ENCODE results near the gene TMEM164.

TMEM164 gene

DNA sequence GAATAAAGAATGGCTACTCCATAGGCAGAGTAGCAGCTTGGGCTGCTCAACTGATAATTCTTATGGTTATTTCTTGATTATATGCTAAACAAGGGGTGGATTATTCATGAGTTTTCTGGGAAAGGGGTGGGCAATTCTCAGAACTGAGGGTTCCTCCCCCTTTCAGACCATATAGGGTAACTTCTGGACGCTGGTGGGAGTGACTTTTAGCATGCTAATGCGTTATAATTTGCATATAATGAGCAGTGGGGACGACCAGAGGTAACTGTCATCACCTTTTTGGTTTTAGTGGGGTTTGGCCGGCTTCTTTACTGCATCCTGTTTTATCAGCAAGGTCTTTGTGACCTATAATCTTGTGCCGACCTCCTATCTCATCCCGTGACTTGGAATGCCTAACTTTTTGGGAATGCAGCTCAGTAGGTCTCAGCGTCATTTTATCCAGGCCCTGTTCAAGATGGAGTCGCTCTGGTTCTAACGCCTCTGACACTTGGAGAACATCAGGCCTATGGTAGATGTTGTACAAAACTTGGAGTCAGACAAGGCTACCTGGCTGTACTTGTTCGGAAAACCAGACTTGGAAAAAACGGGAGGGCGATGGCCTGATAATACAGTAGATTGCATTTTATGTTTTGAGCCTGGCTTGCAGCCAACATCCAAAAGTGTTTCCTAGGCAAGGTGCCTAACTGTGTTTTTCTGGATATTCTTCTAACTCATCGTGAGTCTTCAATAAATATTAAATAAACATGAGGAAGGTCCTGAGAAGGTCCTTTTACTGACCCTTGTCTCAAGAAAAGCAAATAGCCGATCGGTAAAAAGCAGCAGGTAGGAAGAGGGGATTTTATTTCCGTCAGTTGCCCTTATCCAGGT, 1.8 kb upstream of the TMEM164 start:
- no peaks in the 10 kb centered on the region for H4K20me1 ChIP-seq (ENCODE audit: insufficient read depth, low read length)
- H3K4me1 ChIP-seq (ENCODE audit: low read length): 0 out of 2 replicates have a peak, but pooled peaks cover 3% of the 10 kb centered on the region
- peaks cover 31% of the 10 kb centered on the region for H3K79me2 ChIP-seq (ENCODE audit: low read length)
- no peaks in the 10 kb centered on the region for H3K9me3 ChIP-seq (replicated peaks; ENCODE audit: insufficient read depth, low read length)
- H3K27me3 ChIP-seq (replicated peaks; ENCODE audit: insufficient read depth, low read length): no peaks in the 10 kb centered on the region
- no peak overlapping the region for H3K4me3 ChIP-seq (ENCODE audit: low read length)
- no peak overlapping the region for H2AFZ ChIP-seq (ENCODE audit: low read length)
- no peaks in the 10 kb centered on the region for H3K36me3 ChIP-seq (replicated peaks; ENCODE audit: insufficient read depth, low read length)
- H3K27ac ChIP-seq (ENCODE audit: low read length): no peak overlapping the region
- H3K9ac ChIP-seq (ENCODE audit: low read length): no peak overlapping the region
- H3K4me2 ChIP-seq (ENCODE audit: low read depth, low read length): no peak overlapping the region
- DNase-seq: no peak
- TF ChIP-seq EZH2phosphoT487 (IDR thresholded peaks at IDR 0.05; ENCODE audit: low read length): no peak
- TF ChIP-seq, protein P1, sequence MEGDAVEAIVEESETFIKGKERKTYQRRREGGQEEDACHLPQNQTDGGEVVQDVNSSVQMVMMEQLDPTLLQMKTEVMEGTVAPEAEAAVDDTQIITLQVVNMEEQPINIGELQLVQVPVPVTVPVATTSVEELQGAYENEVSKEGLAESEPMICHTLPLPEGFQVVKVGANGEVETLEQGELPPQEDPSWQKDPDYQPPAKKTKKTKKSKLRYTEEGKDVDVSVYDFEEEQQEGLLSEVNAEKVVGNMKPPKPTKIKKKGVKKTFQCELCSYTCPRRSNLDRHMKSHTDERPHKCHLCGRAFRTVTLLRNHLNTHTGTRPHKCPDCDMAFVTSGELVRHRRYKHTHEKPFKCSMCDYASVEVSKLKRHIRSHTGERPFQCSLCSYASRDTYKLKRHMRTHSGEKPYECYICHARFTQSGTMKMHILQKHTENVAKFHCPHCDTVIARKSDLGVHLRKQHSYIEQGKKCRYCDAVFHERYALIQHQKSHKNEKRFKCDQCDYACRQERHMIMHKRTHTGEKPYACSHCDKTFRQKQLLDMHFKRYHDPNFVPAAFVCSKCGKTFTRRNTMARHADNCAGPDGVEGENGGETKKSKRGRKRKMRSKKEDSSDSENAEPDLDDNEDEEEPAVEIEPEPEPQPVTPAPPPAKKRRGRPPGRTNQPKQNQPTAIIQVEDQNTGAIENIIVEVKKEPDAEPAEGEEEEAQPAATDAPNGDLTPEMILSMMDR (IDR thresholded peaks at IDR 0.05; ENCODE audit: low read length): no peak
- TF ChIP-seq EZH2 (optimal IDR thresholded peaks at IDR 0.05; ENCODE audit: low read depth, low read length): no peak
- no peaks in the 10 kb centered on the region for H3F3A ChIP-seq (ENCODE audit: insufficient read depth, low read length)
- no peaks in the 10 kb centered on the region for H3K9me2 ChIP-seq (replicated peaks; ENCODE audit: insufficient read depth, low read length)

GRCh38 chrX:110001740-110002299, 1.1 kb upstream of the TMEM164 start:
- no peak for DNase-seq
- H3K27ac ChIP-seq (ENCODE audit: low read length): peak overlapping the region; percentile 79; the same call in 1 of the 2 replicates
- no peaks in the 10 kb centered on the region for H4K20me1 ChIP-seq (ENCODE audit: insufficient read depth, low read length)
- H3K79me2 ChIP-seq (ENCODE audit: low read length): peaks cover 38% of the 10 kb centered on the region
- H3K9me3 ChIP-seq (replicated peaks; ENCODE audit: insufficient read depth, low read length): no peaks in the 10 kb centered on the region
- no peaks in the 10 kb centered on the region for H3K36me3 ChIP-seq (replicated peaks; ENCODE audit: insufficient read depth, low read length)
- peak overlapping the region; percentile 37; the same call in 1 of the 2 replicates for H2AFZ ChIP-seq (ENCODE audit: low read length)
- peak overlapping the region; percentile 77; the same call in 1 of the 2 replicates for H3K9ac ChIP-seq (ENCODE audit: low read length)
- TF ChIP-seq, protein P1 (IDR thresholded peaks at IDR 0.05; ENCODE audit: low read length): no peak
- TF ChIP-seq EZH2phosphoT487 (IDR thresholded peaks at IDR 0.05; ENCODE audit: low read length): no peak
- TF ChIP-seq EZH2 (optimal IDR thresholded peaks at IDR 0.05; ENCODE audit: low read depth, low read length): no peak
- no peaks in the 10 kb centered on the region for H3K27me3 ChIP-seq (replicated peaks; ENCODE audit: insufficient read depth, low read length)
- H3K9me2 ChIP-seq (replicated peaks; ENCODE audit: insufficient read depth, low read length): no peaks in the 10 kb centered on the region
- no peaks in the 10 kb centered on the region for H3F3A ChIP-seq (ENCODE audit: insufficient read depth, low read length)
- H3K4me2 ChIP-seq (ENCODE audit: low read depth, low read length): peak overlapping the region; percentile 74
- peak overlapping the region; percentile 57 for H3K4me3 ChIP-seq (ENCODE audit: low read length)
- 0 out of 2 replicates have a peak, but pooled peaks cover 3% of the 10 kb centered on the region for H3K4me1 ChIP-seq (ENCODE audit: low read length)

- Histone ChIP-seq H2AFZ (ENCODE audit: low read length) (no peak overlapping the region), H3K9me2 (replicated peaks; ENCODE audit: insufficient read depth, low read length) (no peaks in the 10 kb centered on the region), H3K9me3 (replicated peaks; ENCODE audit: insufficient read depth, low read length) (no peaks in the 10 kb centered on the region), H3K27me3 (replicated peaks; ENCODE audit: insufficient read depth, low read length) (no peaks in the 10 kb centered on the region), H3F3A (ENCODE audit: insufficient read depth, low read length) (no peaks in the 10 kb centered on the region), H3K4me1 (ENCODE audit: low read length) (0 out of 2 replicates have a peak, but pooled peaks cover 3% of the 10 kb centered on the region), H3K9ac (ENCODE audit: low read length) (peak overlapping the region; percentile 77), H3K4me2 (ENCODE audit: low read depth, low read length) (peak overlapping the region; percentile 69), H4K20me1 (ENCODE audit: insufficient read depth, low read length) (no peaks in the 10 kb centered on the region), H3K36me3 (replicated peaks; ENCODE audit: insufficient read depth, low read length) (no peaks in the 10 kb centered on the region), H3K27ac (ENCODE audit: low read length) (no peak overlapping the region; the same call in 1 of the 2 replicates), H3K4me3 (ENCODE audit: low read length) (peak overlapping the region; percentile 70), H3K79me2 (ENCODE audit: low read length) (peaks cover 55% of the 10 kb centered on the region)
- DNase-seq: peak; percentile 6
- no peak for TF ChIP-seq EZH2phosphoT487 (IDR thresholded peaks at IDR 0.05; ENCODE audit: low read length)
- TF ChIP-seq EZH2 (optimal IDR thresholded peaks at IDR 0.05; ENCODE audit: low read depth, low read length): no peak
- TF ChIP-seq, protein P1 (IDR thresholded peaks at IDR 0.05; ENCODE audit: low read length): no peak
These were observed 548 bp downstream of the TMEM164 start for GRCh38 chrX:110003167-110004156.

Measured in MM.1S (cell line).